DND-41 (cell line): ENCODE measurements around the gene C1QTNF6.

Experiments used
- ATAC-seq: fragments of 200-7000 bp; cut with Tn5 transposase; 3 replicates; pipeline ENCODE4 v1.9.1; 2021; ENCODE audit warnings: low read depth; ENCODE audit not compliant: insufficient read depth
- DNase-seq: peaks from one replicate; pipeline ENCODE4 v3.0.0-alpha.2; 2020
- H2AFZ ChIP-seq: 2 replicates; pipeline ENCODE4 v1.6.0; 2012; ENCODE audit warnings: low read depth, low read length
- H3K27ac ChIP-seq: 2 replicates; pipeline ENCODE4 v1.5.1; 2012; ENCODE audit warnings: low read length, inconsistent platforms
- H3K27me3 ChIP-seq: fragments of 200-600 bp; sonication (generic); 2 replicates; pipeline ENCODE4 v1.6.0; 2012; ENCODE audit warnings: low read length, mild to moderate bottlenecking, inconsistent platforms; ENCODE audit not compliant: insufficient read depth, poor library complexity
- H3K36me3 ChIP-seq: 2 replicates; pipeline ENCODE4 v1.5.1; 2012; ENCODE audit warnings: low read length, inconsistent platforms; ENCODE audit not compliant: insufficient read depth
- H3K4me1 ChIP-seq: 2 replicates; pipeline ENCODE4 v1.5.1; 2012; ENCODE audit warnings: mild to moderate bottlenecking, low read length; ENCODE audit not compliant: insufficient read depth
- H3K4me2 ChIP-seq: 2 replicates; pipeline ENCODE4 v1.6.0; 2012; ENCODE audit warnings: mild to moderate bottlenecking, moderate library complexity, low read length, inconsistent platforms; ENCODE audit not compliant: insufficient read depth
- H3K4me3 ChIP-seq, 2 experiments: fragments of 200-600 bp in 1 of 2; shearing (Covaris generic) in 1 of 2; 2 replicates each; pipeline ENCODE4 v1.5.1; 2012 to 2016; ENCODE audit warnings: inconsistent platforms in 2 of 2, low read length in 2 of 2, mild to moderate bottlenecking in 2 of 2, low read depth in 1 of 2, moderate library complexity in 1 of 2
- H3K79me2 ChIP-seq: 2 replicates; pipeline ENCODE4 v1.6.0; 2012; ENCODE audit warnings: low read length, inconsistent platforms; ENCODE audit not compliant: insufficient read depth
- H3K9ac ChIP-seq: 2 replicates; pipeline ENCODE4 v1.6.0; 2012; ENCODE audit warnings: low read depth, mild to moderate bottlenecking, inconsistent platforms, low read length, moderate library complexity
- H3K9me3 ChIP-seq: 2 replicates; pipeline ENCODE4 v1.5.1; 2012; ENCODE audit warnings: low read length, moderate library complexity, mild to moderate bottlenecking, inconsistent platforms; ENCODE audit not compliant: insufficient read depth, severe bottlenecking
- H4K20me1 ChIP-seq: 2 replicates; pipeline ENCODE4 v1.6.0; 2012; ENCODE audit warnings: low read length; ENCODE audit not compliant: insufficient read depth
- EZH2 ChIP-seq: IDR thresholded peaks from 3 replicates; pipeline ENCODE4 v1.6.1; 2012; ENCODE audit warnings: borderline replicate concordance, low read depth, mild to moderate bottlenecking, moderate library complexity, low read length, inconsistent platforms; ENCODE audit not compliant: severe bottlenecking
- TF ChIP-seq, protein P1 (sequence below): IDR thresholded peaks from 2 replicates; pipeline ENCODE4 v1.5.1; 2012; ENCODE audit warnings: borderline replicate concordance, low read length, moderate library complexity, mild to moderate bottlenecking; ENCODE audit not compliant: poor library complexity, severe bottlenecking; ENCODE audit errors: extremely low read depth

Gene C1QTNF6

DNA sequence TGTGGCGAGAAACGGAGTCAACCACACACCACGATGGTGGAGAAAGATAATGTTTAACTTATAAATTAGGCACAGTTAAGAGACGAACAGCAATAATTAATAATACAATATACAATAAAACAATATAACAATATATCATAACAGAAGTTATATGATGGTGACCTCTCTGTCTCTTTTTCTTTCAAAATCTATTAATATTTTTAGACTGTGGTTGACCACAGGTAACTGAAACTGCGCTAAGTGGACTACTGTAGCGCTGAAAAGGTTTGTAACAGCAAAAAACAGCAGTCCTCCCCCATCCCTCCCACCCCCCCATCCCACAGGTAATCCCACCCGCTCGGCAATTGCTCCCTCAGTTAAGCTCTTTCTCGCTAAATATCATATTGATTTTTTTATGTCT is 27.8 kb upstream of the C1QTNF6 start:
- H4K20me1 ChIP-seq: peaks cover 2% of the 10 kb centered on the region; the same call in 1 of the 2 replicates
- no peak for ATAC-seq
- no peaks in the 10 kb centered on the region for H3K9me3 ChIP-seq
- no peak overlapping the region for H3K27ac ChIP-seq
- H3K4me3 ChIP-seq: no peak overlapping the region
- peaks cover 32% of the 10 kb centered on the region for H3K4me1 ChIP-seq
- H3K9ac ChIP-seq: no peak overlapping the region
- no peak overlapping the region for H3K4me2 ChIP-seq
- DNase-seq: no peak
- H3K79me2 ChIP-seq: no peaks in the 10 kb centered on the region
- no peak overlapping the region for H2AFZ ChIP-seq
- TF ChIP-seq EZH2: no peak
- no peaks in the 10 kb centered on the region for H3K27me3 ChIP-seq
- H3K36me3 ChIP-seq: no peaks in the 10 kb centered on the region

DNA sequence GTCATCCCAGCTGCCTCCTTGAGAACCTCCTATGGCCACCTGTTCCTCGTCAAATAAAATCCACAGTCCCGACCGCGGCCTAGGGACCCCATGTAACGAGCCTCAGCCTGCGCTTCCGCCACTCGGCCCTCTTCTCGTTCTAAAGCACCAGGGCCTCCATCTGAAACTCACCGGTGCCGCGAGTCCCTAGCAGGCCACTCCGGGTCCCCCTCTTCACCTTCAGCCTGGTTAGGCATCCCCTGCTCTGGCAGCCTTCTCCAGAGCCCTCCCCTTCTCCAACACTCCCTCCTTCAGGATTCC is 26.6 kb upstream of the C1QTNF6 start:
- Histone ChIP-seq H3K9ac (no peak overlapping the region), H3K27me3 (no peaks in the 10 kb centered on the region), H3K27ac (no peak overlapping the region), H3K4me3 (no peak overlapping the region), H3K4me1 (peaks cover 20% of the 10 kb centered on the region), H3K79me2 (no peaks in the 10 kb centered on the region), H3K4me2 (no peak overlapping the region), H4K20me1 (peaks cover 2% of the 10 kb centered on the region; the same call in 1 of the 2 replicates), H3K36me3 (no peaks in the 10 kb centered on the region), H3K9me3 (no peaks in the 10 kb centered on the region), H2AFZ (no peak overlapping the region)
- no peak for TF ChIP-seq EZH2
- no peak for ATAC-seq
- no peak for DNase-seq

DNA sequence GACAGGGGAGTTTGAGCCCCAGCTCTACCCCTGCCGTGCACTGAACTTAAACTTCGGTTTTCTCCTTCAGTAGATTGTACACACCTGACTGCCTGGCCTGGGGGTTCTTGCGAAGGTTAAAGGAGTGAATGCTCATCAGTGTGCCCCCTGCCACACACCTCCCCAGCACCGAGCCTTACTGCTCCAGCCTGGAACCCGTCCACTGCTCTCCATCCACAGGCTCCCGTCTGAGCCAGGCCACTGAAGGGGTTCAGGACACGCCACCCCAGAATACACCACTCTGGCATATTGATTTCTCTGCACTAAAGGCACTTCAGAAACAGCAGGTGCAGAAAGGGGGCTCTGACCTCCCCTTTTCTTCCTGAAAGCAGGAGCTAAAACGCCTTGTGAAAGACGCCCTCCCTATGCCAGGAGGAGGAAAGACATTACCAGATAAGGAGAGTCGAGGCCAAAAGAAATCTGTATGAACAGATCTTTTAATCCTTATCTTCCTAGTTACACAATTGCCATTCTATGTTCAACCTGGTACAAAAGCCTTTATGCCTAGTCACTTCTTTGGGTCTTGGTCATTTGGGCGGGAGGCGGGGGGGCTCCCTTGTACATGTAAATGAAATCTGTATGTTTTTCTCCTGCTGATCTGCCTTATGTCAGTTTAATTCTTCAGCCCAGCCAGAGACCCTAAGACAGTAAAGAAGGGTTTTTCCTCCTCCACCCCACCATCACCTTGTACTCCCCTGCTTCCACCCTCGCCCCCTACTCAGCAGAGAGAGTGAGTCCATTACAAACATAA is 26.1 kb upstream of the C1QTNF6 start:
- H3K4me1 ChIP-seq: peaks cover 15% of the 10 kb centered on the region
- no peak for TF ChIP-seq EZH2
- TF ChIP-seq, protein P1, sequence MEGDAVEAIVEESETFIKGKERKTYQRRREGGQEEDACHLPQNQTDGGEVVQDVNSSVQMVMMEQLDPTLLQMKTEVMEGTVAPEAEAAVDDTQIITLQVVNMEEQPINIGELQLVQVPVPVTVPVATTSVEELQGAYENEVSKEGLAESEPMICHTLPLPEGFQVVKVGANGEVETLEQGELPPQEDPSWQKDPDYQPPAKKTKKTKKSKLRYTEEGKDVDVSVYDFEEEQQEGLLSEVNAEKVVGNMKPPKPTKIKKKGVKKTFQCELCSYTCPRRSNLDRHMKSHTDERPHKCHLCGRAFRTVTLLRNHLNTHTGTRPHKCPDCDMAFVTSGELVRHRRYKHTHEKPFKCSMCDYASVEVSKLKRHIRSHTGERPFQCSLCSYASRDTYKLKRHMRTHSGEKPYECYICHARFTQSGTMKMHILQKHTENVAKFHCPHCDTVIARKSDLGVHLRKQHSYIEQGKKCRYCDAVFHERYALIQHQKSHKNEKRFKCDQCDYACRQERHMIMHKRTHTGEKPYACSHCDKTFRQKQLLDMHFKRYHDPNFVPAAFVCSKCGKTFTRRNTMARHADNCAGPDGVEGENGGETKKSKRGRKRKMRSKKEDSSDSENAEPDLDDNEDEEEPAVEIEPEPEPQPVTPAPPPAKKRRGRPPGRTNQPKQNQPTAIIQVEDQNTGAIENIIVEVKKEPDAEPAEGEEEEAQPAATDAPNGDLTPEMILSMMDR: no peak
- H3K36me3 ChIP-seq: no peaks in the 10 kb centered on the region
- no peak overlapping the region for H2AFZ ChIP-seq
- no peak overlapping the region for H3K27ac ChIP-seq
- H3K79me2 ChIP-seq: no peaks in the 10 kb centered on the region
- H3K4me3 ChIP-seq: no peak overlapping the region
- DNase-seq: no peak
- H3K4me2 ChIP-seq: no peak overlapping the region
- no peak overlapping the region for H3K9ac ChIP-seq
- no peaks in the 10 kb centered on the region for H3K9me3 ChIP-seq
- no peak for ATAC-seq
- peaks cover 2% of the 10 kb centered on the region; the same call in 1 of the 2 replicates for H4K20me1 ChIP-seq
- no peaks in the 10 kb centered on the region for H3K27me3 ChIP-seq

DNA sequence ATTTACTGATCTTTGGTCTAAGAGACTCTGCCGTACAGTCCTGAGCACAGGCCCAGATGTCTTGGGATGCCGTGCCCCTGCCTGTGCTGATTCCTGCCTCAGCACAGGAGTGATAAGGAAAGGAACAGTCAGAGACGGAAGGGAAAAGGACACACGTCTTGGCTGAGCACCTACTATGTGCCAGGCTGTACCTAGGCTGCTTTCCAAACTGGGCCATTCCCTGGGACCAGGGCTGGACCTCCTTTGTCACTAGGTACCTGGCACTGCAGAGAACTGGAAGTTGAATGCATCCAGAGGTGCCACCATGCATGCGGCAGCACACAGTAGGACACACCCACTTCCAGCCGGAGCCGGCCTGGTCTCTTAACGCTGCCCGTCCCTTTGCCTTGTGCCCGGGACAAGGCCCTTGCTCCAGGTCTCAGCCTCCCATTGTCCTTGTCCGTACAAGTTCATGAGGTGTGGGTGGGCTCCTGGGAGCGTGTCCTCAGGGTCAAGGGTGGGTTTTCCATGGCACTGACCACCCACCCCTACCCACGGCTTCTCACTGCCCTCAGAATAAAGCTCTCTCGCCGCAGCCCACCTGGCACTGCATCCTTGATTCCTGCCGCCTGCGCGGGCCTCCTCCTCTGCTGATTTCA is 25.3 kb upstream of the C1QTNF6 start:
- no peaks in the 10 kb centered on the region for H3K27me3 ChIP-seq
- no peak overlapping the region for H3K4me3 ChIP-seq
- H3K9ac ChIP-seq: no peak overlapping the region
- no peaks in the 10 kb centered on the region for H3K9me3 ChIP-seq
- TF ChIP-seq, protein P1: no peak
- TF ChIP-seq EZH2: no peak
- H3K36me3 ChIP-seq: no peaks in the 10 kb centered on the region
- peaks cover under 1% of the 10 kb centered on the region; the same call in 1 of the 2 replicates for H4K20me1 ChIP-seq
- peaks cover 7% of the 10 kb centered on the region for H3K4me1 ChIP-seq
- H3K79me2 ChIP-seq: no peaks in the 10 kb centered on the region
- no peak overlapping the region for H3K4me2 ChIP-seq
- DNase-seq (no peak), ATAC-seq (no peak)
- H2AFZ ChIP-seq: no peak overlapping the region
- no peak overlapping the region for H3K27ac ChIP-seq
